GM21528 (cell line): ENCODE results near the gene YIF1A.
"Not testable (repeated sequence)": the region's sequence is repeated elsewhere in the genome, so short reads cannot be mapped to it uniquely, and the experiment has no call there.

Experiments used
- ATAC-seq: cut with Tn5 transposase; IDR thresholded peaks from one replicate; pipeline ENCODE4 v1.9.1; 2021; ENCODE audit warnings: mild to moderate bottlenecking, moderate library complexity; ENCODE audit not compliant: unreplicated experiment, low FRiP score

YIF1A gene

GRCh38 chr11:66258473-66258893, 30.5 kb downstream of the YIF1A start:
- ATAC-seq, result no peak

GRCh38 chr11:66253081-66253480, 35.9 kb downstream of the YIF1A start:
- not testable (repeated sequence) for ATAC-seq

GRCh38 chr11:66251809-66252208, 37.1 kb downstream of the YIF1A start:
- no peak for ATAC-seq

GRCh38 chr11:66248903-66249302, 40.0 kb downstream of the YIF1A start:
- no peak for ATAC-seq

GRCh38 chr11:66247801-66248200, 41.1 kb downstream of the YIF1A start:
- ATAC-seq, result no peak

- no peak for ATAC-seq
These were observed 41.6 kb downstream of the YIF1A start for GRCh38 chr11:66247295-66247694.

GRCh38 chr11:66243782-66244535, 45.0 kb downstream of the YIF1A start:
- ATAC-seq, result no peak

- ATAC-seq, result no peak
These were observed 46.7 kb downstream of the YIF1A start for GRCh38 chr11:66242095-66242765.

- no peak for ATAC-seq
These were observed 48.2 kb downstream of the YIF1A start for GRCh38 chr11:66240781-66241136.

- no peak for ATAC-seq
These were observed 48.8 kb downstream of the YIF1A start for GRCh38 chr11:66239998-66240780.

- no peak for ATAC-seq
These were observed 49.4 kb downstream of the YIF1A start for GRCh38 chr11:66239511-66239910.

GRCh38 chr11:66238786-66239413, 50.0 kb downstream of the YIF1A start:
- no peak for ATAC-seq

GRCh38 chr11:66237867-66238266, 51.1 kb downstream of the YIF1A start:
- no peak for ATAC-seq

GRCh38 chr11:66235141-66235540, 53.8 kb downstream of the YIF1A start:
- no peak for ATAC-seq
